Skeletal muscle cell (primary cell): Measurements from ENCODE around the gene CTPS2.
"Not testable (repeated sequence)": the region's sequence is repeated elsewhere in the genome, so short reads cannot be mapped to it uniquely, and the experiment has no call there.

Experiments used
- DNase-seq: peaks from one replicate; pipeline ENCODE4 v3.0.0-alpha.2; 2010; ENCODE audit warnings: low read depth
- H3K4me3 ChIP-seq: 2 replicates; pipeline ENCODE4 v1.5.1; 2011; ENCODE audit warnings: low read depth, mild to moderate bottlenecking, control low read depth, low read length, moderate library complexity

CTPS2 gene

GRCh38 chrX:16716451-16716850 is 4.0 kb upstream of the CTPS2 start:
- not testable (repeated sequence) for DNase-seq, H3K4me3 ChIP-seq

- not testable (repeated sequence) for H3K4me3 ChIP-seq, DNase-seq
Observed at GRCh38 chrX:16715638-16716037, 3.2 kb upstream of the CTPS2 start.

GRCh38 chrX:16714504-16714903 is 2.0 kb upstream of the CTPS2 start:
- no peak for DNase-seq

GRCh38 chrX:16711893-16712547 is 449 bp downstream of the CTPS2 start:
- H3K4me3 ChIP-seq: peak overlapping the region; percentile 66
- DNase-seq: no peak

More at GRCh38 chrX:16714504-16714903, 2.0 kb upstream of the CTPS2 start:
- H3K4me3 ChIP-seq: no peak overlapping the region

- DNase-seq: no peak
- H3K4me3 ChIP-seq: peak overlapping the region; percentile 66
Observed at GRCh38 chrX:16711219-16711811, 1.2 kb downstream of the CTPS2 start.

- no peak for DNase-seq
- no peak overlapping the region for H3K4me3 ChIP-seq
Observed at GRCh38 chrX:16708016-16708415, 4.5 kb downstream of the CTPS2 start.

- DNase-seq: no peak
- H3K4me3 ChIP-seq: no peak overlapping the region
Observed at GRCh38 chrX:16705370-16705769, 7.1 kb downstream of the CTPS2 start.

- DNase-seq: no peak
- H3K4me3 ChIP-seq: no peak overlapping the region
Observed at GRCh38 chrX:16702700-16703599, 9.5 kb downstream of the CTPS2 start.

GRCh38 chrX:16700734-16701133 is 11.7 kb downstream of the CTPS2 start:
- no peak for DNase-seq
- H3K4me3 ChIP-seq: no peak overlapping the region

GRCh38 chrX:16699389-16699788 is 13.1 kb downstream of the CTPS2 start:
- H3K4me3 ChIP-seq: no peak overlapping the region
- no peak for DNase-seq

- H3K4me3 ChIP-seq: no peak overlapping the region
- DNase-seq: no peak
Observed at GRCh38 chrX:16696956-16697355, 15.5 kb downstream of the CTPS2 start.

- no peak for DNase-seq
Observed at GRCh38 chrX:16695079-16695676, 17.3 kb downstream of the CTPS2 start.

GRCh38 chrX:16687514-16687913 is 25.0 kb downstream of the CTPS2 start:
- no peak overlapping the region for H3K4me3 ChIP-seq
- DNase-seq: no peak

More at GRCh38 chrX:16695079-16695676, 17.3 kb downstream of the CTPS2 start:
- H3K4me3 ChIP-seq: no peak overlapping the region

- no peak for DNase-seq
- H3K4me3 ChIP-seq: no peak overlapping the region
Observed at GRCh38 chrX:16683007-16683664, 29.3 kb downstream of the CTPS2 start.

GRCh38 chrX:16678689-16679088 is 33.8 kb downstream of the CTPS2 start:
- no peak for DNase-seq
- H3K4me3 ChIP-seq: no peak overlapping the region

- H3K4me3 ChIP-seq: no peak overlapping the region
- DNase-seq: peak; percentile 15
Observed at GRCh38 chrX:16671005-16671404, 41.5 kb downstream of the CTPS2 start.

- peak; percentile 7 for DNase-seq
- no peak overlapping the region for H3K4me3 ChIP-seq
Observed at GRCh38 chrX:16666541-16666940, 45.9 kb downstream of the CTPS2 start.

GRCh38 chrX:16665089-16665488 is 47.4 kb downstream of the CTPS2 start:
- DNase-seq: peak; percentile 17
- no peak overlapping the region for H3K4me3 ChIP-seq

GRCh38 chrX:16664626-16665025 is 47.8 kb downstream of the CTPS2 start:
- no peak for DNase-seq
- no peak overlapping the region for H3K4me3 ChIP-seq
